Fibroblast of mammary gland (primary cell): ENCODE data around the gene TBXA2R.

Experiments used
- DNase-seq: peaks from one replicate; pipeline ENCODE4 v3.0.0-alpha.2; 2010; ENCODE audit warnings: low read depth
- H3K4me3 ChIP-seq: 2 replicates; pipeline ENCODE4 v1.5.1; 2011; ENCODE audit warnings: low read depth, mild to moderate bottlenecking, low read length, moderate library complexity; ENCODE audit not compliant: control insufficient read depth
- CTCF ChIP-seq: conservative IDR thresholded peaks from 2 replicates; pipeline ENCODE4 v1.5.1; 2011; ENCODE audit warnings: low read depth, low read length, inconsistent platforms; ENCODE audit not compliant: control insufficient read depth, insufficient read depth

TBXA2R gene

GRCh38 chr19:3549816-3550215 lies 56.9 kb downstream of the TBXA2R start:
- no peak for DNase-seq
- H3K4me3 ChIP-seq = no peak overlapping the region
- TF ChIP-seq CTCF = no peak

- DNase-seq = no peak
- H3K4me3 ChIP-seq = no peak overlapping the region
- no peak for TF ChIP-seq CTCF
Measured at GRCh38 chr19:3548606-3549005, 58.1 kb downstream of the TBXA2R start.

- H3K4me3 ChIP-seq = no peak overlapping the region
- no peak for TF ChIP-seq CTCF
- no peak for DNase-seq
Measured at GRCh38 chr19:3547767-3548282, 58.9 kb downstream of the TBXA2R start.

GRCh38 chr19:3547301-3547731 lies 59.4 kb downstream of the TBXA2R start:
- peak; percentile 26 for DNase-seq
- no peak overlapping the region for H3K4me3 ChIP-seq
- TF ChIP-seq CTCF = peak; percentile 51

- no peak for DNase-seq
- no peak overlapping the region for H3K4me3 ChIP-seq
- TF ChIP-seq CTCF = no peak
Measured at GRCh38 chr19:3546119-3546518, 60.6 kb downstream of the TBXA2R start.

GRCh38 chr19:3545669-3546034 lies 61.0 kb downstream of the TBXA2R start:
- DNase-seq = no peak
- no peak for TF ChIP-seq CTCF
- no peak overlapping the region for H3K4me3 ChIP-seq
